ENCODE results near the gene ZNF527. TPM values are rescaled to one million over a fixed set of nuclear protein-coding genes. Genes with fewer than 3 reads are reported as not detected.

The ZNF527 gene
- total RNA-seq (2021; ENCODE audit: unreplicated experiment): 2.0 TPM
- 0.72 and 1.1 TPM in 2 replicates for polyA plus RNA-seq (2012)
- Bru-seq, nascent RNA: percentile 46 among the genes with signal in this experiment
- BruChase-seq, experiment 1, labeled RNA remaining after a 6-hour chase: percentile 44 among the genes with signal in this experiment
- BruChase-seq, experiment 2, labeled RNA remaining after a 2-hour chase: percentile 48 among the genes with signal in this experiment
- long read RNA-seq: 0 reads

DNA sequence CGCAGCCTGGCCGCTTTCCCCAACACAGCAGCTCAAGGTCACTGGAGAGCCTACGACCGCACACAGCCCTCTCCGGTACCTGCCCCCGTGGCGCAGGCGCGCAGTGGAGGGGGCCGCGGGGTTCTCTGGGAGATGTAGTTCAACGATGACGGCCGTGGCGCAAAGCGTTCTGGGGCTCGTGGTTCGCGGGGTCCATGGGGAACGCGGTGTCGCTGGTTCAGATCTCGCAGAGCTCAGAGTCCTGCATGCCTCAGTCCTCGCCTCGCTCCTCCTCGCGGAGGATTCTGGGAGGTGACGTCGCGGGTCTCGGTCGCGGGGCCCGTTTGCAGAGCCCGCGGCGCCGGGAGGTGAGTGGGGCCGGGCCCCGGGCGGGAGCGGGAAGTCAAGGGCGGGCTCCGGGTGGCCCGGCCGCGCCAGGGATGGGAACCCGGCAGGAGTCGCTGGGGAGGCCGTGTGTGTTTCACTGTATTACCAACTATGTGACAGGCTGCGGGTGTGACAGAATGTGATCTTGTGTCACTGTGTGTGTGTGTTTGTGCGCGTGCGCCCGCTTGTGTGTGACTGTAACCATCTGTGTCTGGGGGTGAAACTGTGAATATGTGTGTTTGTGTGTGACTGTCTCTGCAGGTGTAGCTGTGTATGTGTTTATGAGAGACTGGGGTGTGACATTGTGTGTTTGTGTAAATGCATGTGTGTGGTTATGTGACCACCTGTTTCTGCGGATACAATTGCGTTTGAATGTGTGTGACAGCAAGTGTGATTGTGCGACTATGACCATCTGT lies at the start of gene ZNF527:
Gene ZNF527, plus strand, starts transcription at position 220 of the 782 bp plus-strand sequence. CDS start 3,100 bp downstream, outside the sequence.
- H3K9ac ChIP-seq (ENCODE audit: low read length): peak within 1 kb of the TSS; percentile 45
- RAD21 ChIA-PET (ENCODE audit: low non-redundant PET in 1 of 2, low total read pairs in 2 of 2, uncharacterized antibody in 2 of 2, unreplicated experiment in 2 of 2): interaction anchor here in 1 of 2 experiments (0.7 kb wide), 1 partner anchor 454 kb away, joined by 6 read pairs; no protein-coding TSS in a partner anchor
- TF ChIP-seq SIN3A (IDR thresholded peaks at IDR 0.05; ENCODE audit: low read depth) (no peak), JUND (IDR thresholded peaks at IDR 0.05) (no peak), EGR1 (IDR thresholded peaks at IDR 0.05; ENCODE audit: low read depth) (no peak), FOSL1 (IDR thresholded peaks at IDR 0.05; ENCODE audit: low read depth) (no peak), POLR2A (IDR thresholded peaks at IDR 0.05; ENCODE audit: borderline replicate concordance, extremely low read depth, insufficient read depth, insufficient read length) (no peak), ELF1 (IDR thresholded peaks at IDR 0.05; ENCODE audit: borderline replicate concordance, low read depth) (no peak), EZH2phosphoT487 (IDR thresholded peaks at IDR 0.05; ENCODE audit: borderline replicate concordance) (no peak), SP1 (IDR thresholded peaks at IDR 0.05; ENCODE audit: low read depth) (no peak), EZH2 (IDR thresholded peaks at IDR 0.05) (no peak), ZFX (IDR thresholded peaks at IDR 0.05) (peak; percentile 23; the same call in 1 of the 2 replicates), TCF7L2 (IDR thresholded peaks at IDR 0.05; ENCODE audit: borderline replicate concordance, extremely low read depth, insufficient read depth, insufficient read length) (peak; percentile 26), REST (IDR thresholded peaks at IDR 0.05; ENCODE audit: low read depth) (no peak), POLR2AphosphoS5 (IDR thresholded peaks at IDR 0.05; ENCODE audit: low read depth, low read length) (peak; percentile 48; the same call in 1 of the 2 replicates), CBX3 (IDR thresholded peaks at IDR 0.05; ENCODE audit: low read depth) (peak; percentile 29), RAD21 (IDR thresholded peaks at IDR 0.05; ENCODE audit: low read depth) (no peak), YY1 (IDR thresholded peaks at IDR 0.05; ENCODE audit: extremely low read depth, insufficient replicate concordance, low read depth, low read length) (no peak), MAX (IDR thresholded peaks at IDR 0.05) (peak; percentile 74)
- TF ChIP-seq, protein P1, sequence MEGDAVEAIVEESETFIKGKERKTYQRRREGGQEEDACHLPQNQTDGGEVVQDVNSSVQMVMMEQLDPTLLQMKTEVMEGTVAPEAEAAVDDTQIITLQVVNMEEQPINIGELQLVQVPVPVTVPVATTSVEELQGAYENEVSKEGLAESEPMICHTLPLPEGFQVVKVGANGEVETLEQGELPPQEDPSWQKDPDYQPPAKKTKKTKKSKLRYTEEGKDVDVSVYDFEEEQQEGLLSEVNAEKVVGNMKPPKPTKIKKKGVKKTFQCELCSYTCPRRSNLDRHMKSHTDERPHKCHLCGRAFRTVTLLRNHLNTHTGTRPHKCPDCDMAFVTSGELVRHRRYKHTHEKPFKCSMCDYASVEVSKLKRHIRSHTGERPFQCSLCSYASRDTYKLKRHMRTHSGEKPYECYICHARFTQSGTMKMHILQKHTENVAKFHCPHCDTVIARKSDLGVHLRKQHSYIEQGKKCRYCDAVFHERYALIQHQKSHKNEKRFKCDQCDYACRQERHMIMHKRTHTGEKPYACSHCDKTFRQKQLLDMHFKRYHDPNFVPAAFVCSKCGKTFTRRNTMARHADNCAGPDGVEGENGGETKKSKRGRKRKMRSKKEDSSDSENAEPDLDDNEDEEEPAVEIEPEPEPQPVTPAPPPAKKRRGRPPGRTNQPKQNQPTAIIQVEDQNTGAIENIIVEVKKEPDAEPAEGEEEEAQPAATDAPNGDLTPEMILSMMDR (IDR thresholded peaks at IDR 0.05 in 2 of 3, conservative IDR thresholded peaks at IDR 0.05 in 1 of 3; ENCODE audit: borderline replicate concordance in 1 of 3, insufficient read depth in 1 of 3, low read depth in 2 of 3, low read length in 2 of 3): no peak
- TF ChIP-seq, protein P2, sequence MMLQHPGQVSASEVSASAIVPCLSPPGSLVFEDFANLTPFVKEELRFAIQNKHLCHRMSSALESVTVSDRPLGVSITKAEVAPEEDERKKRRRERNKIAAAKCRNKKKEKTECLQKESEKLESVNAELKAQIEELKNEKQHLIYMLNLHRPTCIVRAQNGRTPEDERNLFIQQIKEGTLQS (IDR thresholded peaks at IDR 0.05): no peak

More for the DNA sequence above, at the start of gene ZNF527:
- Histone ChIP-seq H3K79me2 (ENCODE audit: insufficient read depth, low read length) (no peaks in the 10 kb centered on the region), H3K4me1 (ENCODE audit: control insufficient read depth in 1 of 2, insufficient read depth in 2 of 2, low read length in 2 of 2) (peaks cover 0 to 6% of the 10 kb centered on the region in 2 experiments; a peak in 1 of 4 replicates), H2AFZ (ENCODE audit: low read depth, low read length, poor library complexity, severe bottlenecking) (peak within 1 kb of the TSS; percentile 37), H4K20me1 (ENCODE audit: insufficient read depth) (no peaks in the 10 kb centered on the region), H3K27ac (ENCODE audit: low read depth, low read length) (peak within 1 kb of the TSS; percentile 47), H3K36me3 (ENCODE audit: control insufficient read depth in 1 of 2, insufficient read depth in 2 of 2, low read length in 2 of 2) (no peaks in the 10 kb centered on the region; a peak in 1 of 4 replicates), H3K9me3 (ENCODE audit: control insufficient read depth in 1 of 2, insufficient read depth in 1 of 2, low read depth in 1 of 2, low read length in 2 of 2) (peaks cover 3 to 6% of the 10 kb centered on the region in 2 experiments; a peak in 2 of 4 replicates), H3K9me2 (ENCODE audit: insufficient read depth) (no peaks in the 10 kb centered on the region), H3K27me3 (ENCODE audit: insufficient read depth, low read length) (no peaks in the 10 kb centered on the region), H3K4me3 (replicated peaks in 1 of 2; ENCODE audit: low read depth in 1 of 2, low read length in 2 of 2) (peak within 1 kb of the TSS; percentile 57 to 59), H3K4me2 (ENCODE audit: low read length) (peak within 1 kb of the TSS; percentile 77)
- ATAC-seq: peak; percentile 98
- DNase-seq (ENCODE audit: low read depth, low spot score): peak; percentile 84
- TSS peak; percentile 66 for BruUV-seq (replicated peaks)
- POLR2A ChIA-PET: interaction anchor here (0.7 to 1.2 kb wide), 3 partner anchors 29 to 1184 kb away, joined by 3 read pairs; no protein-coding TSS in a partner anchor
- intact Hi-C loops (cut with micrococcal nuclease): no loop called here
- CTCF ChIA-PET: no interaction called here
